Muscle layer of colon (tissue), 2 donors: ENCODE results near the gene CBFA2T2.
"Not testable (repeated sequence)": the region's sequence is repeated elsewhere in the genome, so short reads cannot be mapped to it uniquely, and the experiment has no call there.

Experiments used
- H3K27ac ChIP-seq: one replicate; pipeline ENCODE4 v1.7.0; 2013; ENCODE audit warnings: low read depth, mild to moderate bottlenecking, low read length, moderate library complexity
- H3K27me3 ChIP-seq, 2 donors: one replicate each; pipeline ENCODE4 v1.7.0; 2013; ENCODE audit warnings: low read length in 2 of 2, mild to moderate bottlenecking in 2 of 2; ENCODE audit not compliant: insufficient read depth in 2 of 2, control insufficient read depth in 1 of 2
- H3K36me3 ChIP-seq: one replicate; pipeline ENCODE4 v1.7.0; 2013; ENCODE audit warnings: mild to moderate bottlenecking, low read length; ENCODE audit not compliant: insufficient read depth
- H3K4me1 ChIP-seq: one replicate; pipeline ENCODE4 v1.7.0; 2013; ENCODE audit warnings: mild to moderate bottlenecking, low read length; ENCODE audit not compliant: insufficient read depth
- H3K4me3 ChIP-seq, 2 donors: one replicate each; pipeline ENCODE4 v1.7.0; 2013; ENCODE audit warnings: low read length in 2 of 2, low read depth in 1 of 2, mild to moderate bottlenecking in 1 of 2, moderate library complexity in 1 of 2
- H3K9ac ChIP-seq: one replicate; pipeline ENCODE4 v1.7.0; 2013; ENCODE audit warnings: low read length
- H3K9me3 ChIP-seq: one replicate; pipeline ENCODE4 v1.7.0; 2013; ENCODE audit warnings: mild to moderate bottlenecking, low read length
- donor health status: abdominal sarcoma.
- donor health status: Adenocarcinoma of cecum.

The CBFA2T2 gene

GRCh38 chr20:33456916-33457642 is 32.8 kb upstream of the CBFA2T2 start:
- H3K4me1 ChIP-seq, H3K27ac ChIP-seq, H3K36me3 ChIP-seq, H3K9me3 ChIP-seq, H3K9ac ChIP-seq, H3K27me3 ChIP-seq, H3K4me3 ChIP-seq: not testable (repeated sequence)

DNA sequence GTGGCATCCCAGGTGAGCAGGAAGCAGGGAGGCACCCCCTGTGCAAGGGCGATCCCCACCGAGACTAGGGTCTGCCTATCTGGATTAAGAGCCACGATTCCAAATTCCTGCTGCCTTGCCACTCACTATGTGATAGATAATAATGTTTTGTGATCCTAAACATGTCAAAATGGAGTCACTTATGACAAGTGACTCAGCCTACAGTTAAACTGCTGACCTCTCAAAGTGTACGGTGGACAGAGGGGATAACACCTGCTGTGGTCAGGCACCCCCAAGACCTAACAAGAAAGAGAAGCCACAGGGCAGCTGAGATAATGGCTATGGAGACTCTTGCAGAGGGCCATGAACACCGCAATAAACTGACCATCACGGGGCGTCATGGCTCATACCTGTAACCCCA is 30.3 kb upstream of the CBFA2T2 start:
- no peak overlapping the region for H3K27ac ChIP-seq
- no peak overlapping the region for H3K9ac ChIP-seq
- no peaks in the 10 kb centered on the region for H3K9me3 ChIP-seq
- H3K36me3 ChIP-seq = no peaks in the 10 kb centered on the region
- H3K4me3 ChIP-seq = no peak overlapping the region
- no peaks in the 10 kb centered on the region for H3K4me1 ChIP-seq
- H3K27me3 ChIP-seq = no peaks in the 10 kb centered on the region

GRCh38 chr20:33460711-33461110 is 29.2 kb upstream of the CBFA2T2 start:
- no peak overlapping the region for H3K9ac ChIP-seq
- H3K4me1 ChIP-seq = no peaks in the 10 kb centered on the region
- H3K4me3 ChIP-seq = no peak overlapping the region

GRCh38 chr20:33463332-33464101 is 26.4 kb upstream of the CBFA2T2 start:
- Histone ChIP-seq H3K27ac (no peak overlapping the region), H3K27me3 (no peaks in the 10 kb centered on the region), H3K4me3 (no peak overlapping the region), H3K9me3 (no peaks in the 10 kb centered on the region), H3K9ac (no peak overlapping the region), H3K4me1 (no peaks in the 10 kb centered on the region), H3K36me3 (no peaks in the 10 kb centered on the region)

More at GRCh38 chr20:33460711-33461110, 29.2 kb upstream of the CBFA2T2 start:
- Histone ChIP-seq H3K9me3 (no peaks in the 10 kb centered on the region), H3K36me3 (no peaks in the 10 kb centered on the region), H3K27ac (no peak overlapping the region), H3K27me3 (no peaks in the 10 kb centered on the region)

- H3K4me1 ChIP-seq, H3K4me3 ChIP-seq, H3K9ac ChIP-seq, H3K36me3 ChIP-seq, H3K27me3 ChIP-seq, H3K9me3 ChIP-seq, H3K27ac ChIP-seq: not testable (repeated sequence)
Measured at GRCh38 chr20:33464759-33465158, 25.1 kb upstream of the CBFA2T2 start.

GRCh38 chr20:33465481-33466302 is 24.2 kb upstream of the CBFA2T2 start:
- no peaks in the 10 kb centered on the region for H3K9me3 ChIP-seq
- no peaks in the 10 kb centered on the region for H3K4me1 ChIP-seq
- no peak overlapping the region for H3K4me3 ChIP-seq
- H3K36me3 ChIP-seq = no peaks in the 10 kb centered on the region
- H3K9ac ChIP-seq = no peak overlapping the region
- no peak overlapping the region for H3K27ac ChIP-seq
- H3K27me3 ChIP-seq = no peaks in the 10 kb centered on the region

- Histone ChIP-seq H3K9me3 (no peaks in the 10 kb centered on the region), H3K27me3 (no peaks in the 10 kb centered on the region), H3K27ac (no peak overlapping the region), H3K9ac (no peak overlapping the region), H3K4me1 (no peaks in the 10 kb centered on the region), H3K36me3 (no peaks in the 10 kb centered on the region), H3K4me3 (no peak overlapping the region)
Measured at GRCh38 chr20:33466303-33466646, 23.6 kb upstream of the CBFA2T2 start.

- no peak overlapping the region for H3K4me3 ChIP-seq
- no peaks in the 10 kb centered on the region for H3K27me3 ChIP-seq
- H3K36me3 ChIP-seq = no peaks in the 10 kb centered on the region
- no peaks in the 10 kb centered on the region for H3K4me1 ChIP-seq
- H3K9me3 ChIP-seq = no peaks in the 10 kb centered on the region
- no peak overlapping the region for H3K9ac ChIP-seq
- H3K27ac ChIP-seq = no peak overlapping the region
Measured at GRCh38 chr20:33470457-33470856, 19.4 kb upstream of the CBFA2T2 start.

- no peak overlapping the region for H3K9ac ChIP-seq
- no peaks in the 10 kb centered on the region for H3K36me3 ChIP-seq
- H3K27ac ChIP-seq = no peak overlapping the region
- H3K4me1 ChIP-seq = no peaks in the 10 kb centered on the region
- no peaks in the 10 kb centered on the region for H3K27me3 ChIP-seq
- no peak overlapping the region for H3K4me3 ChIP-seq
- H3K9me3 ChIP-seq = no peaks in the 10 kb centered on the region
Measured at GRCh38 chr20:33470866-33471265, 19.0 kb upstream of the CBFA2T2 start.

- H3K9me3 ChIP-seq = no peaks in the 10 kb centered on the region
- H3K36me3 ChIP-seq = no peaks in the 10 kb centered on the region
- H3K27me3 ChIP-seq = no peaks in the 10 kb centered on the region
- no peak overlapping the region for H3K27ac ChIP-seq
- H3K4me3 ChIP-seq = no peak overlapping the region
- H3K4me1 ChIP-seq = no peaks in the 10 kb centered on the region
- no peak overlapping the region for H3K9ac ChIP-seq
Measured at GRCh38 chr20:33472868-33473435, 16.9 kb upstream of the CBFA2T2 start.

DNA sequence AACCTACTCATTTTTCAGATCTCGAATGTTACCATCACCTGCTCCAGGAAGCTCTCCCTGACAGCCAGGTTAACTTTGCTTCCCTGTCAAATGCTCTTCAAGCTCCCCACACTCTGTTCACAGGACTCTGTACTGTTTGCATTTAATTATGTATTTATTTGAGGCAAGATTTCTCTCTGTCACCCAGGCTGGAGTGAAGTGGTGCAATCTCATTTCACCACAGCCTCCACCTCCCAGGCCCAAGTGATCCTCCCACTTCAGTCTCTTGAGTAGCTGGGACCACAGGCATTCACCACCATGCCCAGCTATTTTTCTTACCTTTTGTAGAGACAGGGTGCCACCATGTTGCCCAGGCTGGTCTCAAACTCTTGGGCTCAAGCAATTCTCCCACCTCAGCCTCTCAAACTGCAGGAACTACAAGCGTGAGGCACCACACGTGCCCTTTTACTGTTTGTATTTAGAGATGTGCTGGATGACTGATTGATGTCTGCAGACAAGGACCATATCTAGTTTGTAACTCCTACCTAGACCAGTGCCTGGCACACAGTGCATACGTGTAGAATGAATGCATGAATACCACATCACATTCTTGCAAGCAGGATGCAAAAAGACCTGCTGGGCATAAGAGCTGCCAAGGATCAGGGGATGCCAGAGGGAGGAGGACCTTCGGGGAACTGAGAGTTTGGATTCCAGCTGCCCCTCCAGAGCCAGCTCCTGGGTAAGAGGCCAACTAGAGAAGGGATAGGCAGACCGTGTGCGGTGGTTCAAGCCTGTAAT is 15.6 kb upstream of the CBFA2T2 start:
- Histone ChIP-seq H3K4me1 (no peaks in the 10 kb centered on the region), H3K27ac (no peak overlapping the region), H3K36me3 (no peaks in the 10 kb centered on the region), H3K27me3 (no peaks in the 10 kb centered on the region), H3K9me3 (no peaks in the 10 kb centered on the region), H3K9ac (no peak overlapping the region), H3K4me3 (no peak overlapping the region)
